ENCODE results near the gene MOCS1. TPM values are rescaled to one million over a fixed set of nuclear protein-coding genes. Genes with fewer than 3 reads are reported as not detected.

The MOCS1 gene
- total RNA-seq, 4 donors from 2014 or later, result 23.4 to 39.8 (median 33.1) TPM

DNA sequence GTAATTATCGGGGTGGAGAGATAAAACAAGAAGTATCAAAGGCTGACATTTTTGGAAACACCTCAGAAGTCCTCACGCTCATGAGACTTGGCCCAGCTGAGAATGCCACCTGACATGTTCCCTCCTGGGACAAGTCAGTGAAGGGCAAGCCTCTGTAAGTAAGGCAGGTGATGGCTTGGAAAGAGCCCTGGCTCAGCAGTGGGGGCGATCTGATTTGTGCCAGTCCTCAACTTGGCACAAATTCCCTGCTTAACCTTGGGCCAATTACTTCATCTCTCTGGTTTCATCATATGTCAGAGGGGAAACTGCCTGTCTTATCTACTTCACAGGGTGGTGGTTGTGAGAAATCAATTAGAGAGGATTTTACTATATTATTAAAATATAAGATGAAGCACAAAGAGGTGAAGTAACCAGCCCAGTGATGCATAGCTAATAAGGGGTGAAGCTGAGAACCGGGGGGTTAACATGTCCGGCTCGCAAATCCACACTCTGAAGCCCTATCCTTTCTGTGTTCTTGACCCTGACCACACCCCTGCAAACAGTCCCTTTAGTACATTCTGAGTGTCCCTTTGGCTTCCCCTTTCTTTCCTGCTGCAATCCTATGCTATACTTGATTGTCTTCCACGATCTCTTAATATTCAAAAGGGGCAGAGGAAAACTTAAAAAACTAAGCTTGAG lies 8.8 kb upstream of the MOCS1 start:
- TF ChIP-seq POLR2A (IDR thresholded peaks at IDR 0.05) (no peak), CTCF (IDR thresholded peaks at IDR 0.05) (no peak)
- Histone ChIP-seq H3K4me1 (no peaks in the 10 kb centered on the region), H3K4me3 (replicated peaks in 1 of 3) (no peak overlapping the region), H3K36me3 (no peaks in the 10 kb centered on the region), H3K27ac (no peak overlapping the region), H3K27me3 (no peaks in the 10 kb centered on the region), H3K9me3 (no peaks in the 10 kb centered on the region)
- WGBS, 2 donors, result 83 to 85% methylated on average over 7 of the region's 7 CpGs
- DNase-seq, result no peak
- intact Hi-C loops (cut with DNase I), result no loop called here

- Histone ChIP-seq H3K4me1 (no peaks in the 10 kb centered on the region), H3K27ac (no peak overlapping the region), H3K9me3 (no peaks in the 10 kb centered on the region), H3K4me3 (replicated peaks in 1 of 3) (no peak overlapping the region), H3K36me3 (no peaks in the 10 kb centered on the region), H3K27me3 (no peaks in the 10 kb centered on the region)
- intact Hi-C loops (cut with DNase I), result no loop called here
- TF ChIP-seq CTCF (IDR thresholded peaks at IDR 0.05) (no peak), POLR2A (IDR thresholded peaks at IDR 0.05) (no peak)
- WGBS, 2 donors, result 84 to 90% methylated on average over 4 of the region's 4 CpGs
- no peak for DNase-seq
These were observed 7.6 kb upstream of the MOCS1 start for GRCh38 chr6:39941820-39942219.

- H3K27me3 ChIP-seq, result no peaks in the 10 kb centered on the region
- H3K27ac ChIP-seq, result no peak overlapping the region
- no peak for DNase-seq
- H3K4me3 ChIP-seq (replicated peaks in 1 of 3), result no peak overlapping the region
- no peaks in the 10 kb centered on the region for H3K4me1 ChIP-seq
- no peaks in the 10 kb centered on the region for H3K36me3 ChIP-seq
- intact Hi-C loops (cut with DNase I), result no loop called here
- whole genome bisulfite sequencing, 2 donors, result 64 to 71% methylated on average over 6 of the region's 6 CpGs
- TF ChIP-seq POLR2A (IDR thresholded peaks at IDR 0.05) (no peak), CTCF (IDR thresholded peaks at IDR 0.05) (no peak)
- H3K9me3 ChIP-seq, result no peaks in the 10 kb centered on the region
These were observed 6.9 kb upstream of the MOCS1 start for GRCh38 chr6:39941138-39941537.

- TF ChIP-seq CTCF (IDR thresholded peaks at IDR 0.05), result no peak
- no peak for TF ChIP-seq POLR2A (IDR thresholded peaks at IDR 0.05)
- Histone ChIP-seq H3K27me3 (no peaks in the 10 kb centered on the region), H3K9me3 (no peaks in the 10 kb centered on the region), H3K36me3 (no peaks in the 10 kb centered on the region), H3K4me3 (replicated peaks in 1 of 3) (no peak overlapping the region), H3K27ac (no peak overlapping the region), H3K4me1 (peaks cover 0 to 3% of the 10 kb centered on the region in 2 donors)
- no peak for DNase-seq
- WGBS, 2 donors, result 80 to 83% methylated on average over 10 of the region's 10 CpGs
- intact Hi-C loops (cut with DNase I), result no loop called here
These were observed 4.8 kb upstream of the MOCS1 start for GRCh38 chr6:39938773-39939654.

Data from thyroid gland (tissue), 4 donors.